NB4 (cell line): ENCODE measurements around the gene MBNL2.

Experiments used
- MYC ChIP-seq: IDR thresholded peaks from 2 replicates; pipeline ENCODE4 v1.6.1; 2011; ENCODE audit warnings: low read depth, low read length
- POLR2A ChIP-seq: IDR thresholded peaks from 2 replicates; pipeline ENCODE4 v1.6.1; 2011; ENCODE audit warnings: mild to moderate bottlenecking; ENCODE audit not compliant: insufficient read length; ENCODE audit errors: extremely low read depth
- TF ChIP-seq, protein P1 (sequence below): IDR thresholded peaks from one replicate; pipeline ENCODE4 v1.5.1; 2012; ENCODE audit warnings: low read depth, low read length
- TF ChIP-seq, protein P2 (sequence below): IDR thresholded peaks from 2 replicates; pipeline ENCODE4 v1.6.1; 2011; ENCODE audit warnings: low read depth, low read length

DNA sequence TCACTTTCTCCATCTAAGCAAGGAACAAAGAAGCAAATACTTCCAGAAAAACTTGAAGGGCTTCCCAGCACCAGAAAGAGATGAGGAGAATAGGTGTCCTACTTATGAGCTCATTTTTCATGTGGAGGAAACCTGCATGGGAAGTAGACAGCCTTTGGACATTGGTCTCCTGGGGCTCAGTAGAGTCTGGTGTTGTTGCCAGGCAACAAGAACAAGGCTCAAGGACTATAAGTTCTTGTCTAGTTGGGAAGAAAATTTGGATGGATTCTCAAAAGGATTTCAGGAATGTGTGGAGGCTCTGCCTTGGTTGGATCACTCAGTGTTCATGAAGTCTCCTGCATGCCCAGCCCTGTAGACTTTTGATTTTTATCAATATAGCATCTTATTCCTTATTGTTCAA lies 84.5 kb downstream of the MBNL2 start:
- TF ChIP-seq, protein P1, sequence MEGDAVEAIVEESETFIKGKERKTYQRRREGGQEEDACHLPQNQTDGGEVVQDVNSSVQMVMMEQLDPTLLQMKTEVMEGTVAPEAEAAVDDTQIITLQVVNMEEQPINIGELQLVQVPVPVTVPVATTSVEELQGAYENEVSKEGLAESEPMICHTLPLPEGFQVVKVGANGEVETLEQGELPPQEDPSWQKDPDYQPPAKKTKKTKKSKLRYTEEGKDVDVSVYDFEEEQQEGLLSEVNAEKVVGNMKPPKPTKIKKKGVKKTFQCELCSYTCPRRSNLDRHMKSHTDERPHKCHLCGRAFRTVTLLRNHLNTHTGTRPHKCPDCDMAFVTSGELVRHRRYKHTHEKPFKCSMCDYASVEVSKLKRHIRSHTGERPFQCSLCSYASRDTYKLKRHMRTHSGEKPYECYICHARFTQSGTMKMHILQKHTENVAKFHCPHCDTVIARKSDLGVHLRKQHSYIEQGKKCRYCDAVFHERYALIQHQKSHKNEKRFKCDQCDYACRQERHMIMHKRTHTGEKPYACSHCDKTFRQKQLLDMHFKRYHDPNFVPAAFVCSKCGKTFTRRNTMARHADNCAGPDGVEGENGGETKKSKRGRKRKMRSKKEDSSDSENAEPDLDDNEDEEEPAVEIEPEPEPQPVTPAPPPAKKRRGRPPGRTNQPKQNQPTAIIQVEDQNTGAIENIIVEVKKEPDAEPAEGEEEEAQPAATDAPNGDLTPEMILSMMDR = no peak
- no peak for TF ChIP-seq POLR2A
- TF ChIP-seq, protein P2, sequence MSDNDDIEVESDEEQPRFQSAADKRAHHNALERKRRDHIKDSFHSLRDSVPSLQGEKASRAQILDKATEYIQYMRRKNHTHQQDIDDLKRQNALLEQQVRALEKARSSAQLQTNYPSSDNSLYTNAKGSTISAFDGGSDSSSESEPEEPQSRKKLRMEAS = no peak
- no peak for TF ChIP-seq MYC
